ENCODE data around the gene RASSF7.

DNA sequence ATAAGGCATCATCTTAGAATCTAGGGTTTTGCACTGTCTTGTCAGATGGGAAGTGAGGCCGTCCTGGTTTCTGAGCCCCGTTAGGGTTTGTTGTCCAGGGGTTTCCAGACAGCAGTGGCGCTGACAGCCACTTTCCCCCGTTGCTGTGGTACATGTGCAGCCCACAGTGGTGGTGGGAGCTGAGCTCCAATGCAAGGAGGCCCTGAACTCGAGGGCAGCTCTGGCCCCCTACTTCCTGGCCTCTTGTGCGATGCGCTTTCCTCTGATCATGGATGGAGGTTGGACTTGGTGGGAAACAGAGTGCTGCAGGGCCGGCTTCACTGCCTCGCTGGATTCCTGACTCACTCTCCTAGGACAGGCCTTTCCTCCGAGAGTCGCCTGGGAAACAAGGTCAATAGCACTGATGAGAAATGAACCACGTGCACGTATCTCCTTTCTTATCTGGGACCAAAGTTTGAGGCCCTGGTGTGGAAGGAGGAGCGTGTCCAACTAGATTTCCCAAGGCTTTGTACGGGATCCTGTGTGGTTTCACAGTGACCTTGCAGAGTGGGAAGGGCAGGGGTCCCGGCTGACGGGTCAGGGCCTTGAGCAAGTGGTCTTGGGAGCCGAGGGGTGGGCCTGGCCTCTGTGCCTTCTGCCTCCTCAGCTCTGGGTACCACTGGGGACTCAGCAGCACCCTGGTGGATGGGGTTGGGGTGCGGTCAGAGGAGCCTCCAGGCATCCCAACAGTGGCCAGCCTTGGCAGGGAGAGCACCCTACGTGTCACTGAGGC, 19.2 kb downstream of the RASSF7 start:
- TF ChIP-seq, protein P1, sequence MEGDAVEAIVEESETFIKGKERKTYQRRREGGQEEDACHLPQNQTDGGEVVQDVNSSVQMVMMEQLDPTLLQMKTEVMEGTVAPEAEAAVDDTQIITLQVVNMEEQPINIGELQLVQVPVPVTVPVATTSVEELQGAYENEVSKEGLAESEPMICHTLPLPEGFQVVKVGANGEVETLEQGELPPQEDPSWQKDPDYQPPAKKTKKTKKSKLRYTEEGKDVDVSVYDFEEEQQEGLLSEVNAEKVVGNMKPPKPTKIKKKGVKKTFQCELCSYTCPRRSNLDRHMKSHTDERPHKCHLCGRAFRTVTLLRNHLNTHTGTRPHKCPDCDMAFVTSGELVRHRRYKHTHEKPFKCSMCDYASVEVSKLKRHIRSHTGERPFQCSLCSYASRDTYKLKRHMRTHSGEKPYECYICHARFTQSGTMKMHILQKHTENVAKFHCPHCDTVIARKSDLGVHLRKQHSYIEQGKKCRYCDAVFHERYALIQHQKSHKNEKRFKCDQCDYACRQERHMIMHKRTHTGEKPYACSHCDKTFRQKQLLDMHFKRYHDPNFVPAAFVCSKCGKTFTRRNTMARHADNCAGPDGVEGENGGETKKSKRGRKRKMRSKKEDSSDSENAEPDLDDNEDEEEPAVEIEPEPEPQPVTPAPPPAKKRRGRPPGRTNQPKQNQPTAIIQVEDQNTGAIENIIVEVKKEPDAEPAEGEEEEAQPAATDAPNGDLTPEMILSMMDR (IDR thresholded peaks at IDR 0.05) = no peak
- TF ChIP-seq EP300 (IDR thresholded peaks at IDR 0.05) = no peak
